ENCODE data around the gene UBXN2A.
"Not testable (repeated sequence)": the region's sequence is repeated elsewhere in the genome, so short reads cannot be mapped to it uniquely, and the experiment has no call there.

UBXN2A gene

DNA sequence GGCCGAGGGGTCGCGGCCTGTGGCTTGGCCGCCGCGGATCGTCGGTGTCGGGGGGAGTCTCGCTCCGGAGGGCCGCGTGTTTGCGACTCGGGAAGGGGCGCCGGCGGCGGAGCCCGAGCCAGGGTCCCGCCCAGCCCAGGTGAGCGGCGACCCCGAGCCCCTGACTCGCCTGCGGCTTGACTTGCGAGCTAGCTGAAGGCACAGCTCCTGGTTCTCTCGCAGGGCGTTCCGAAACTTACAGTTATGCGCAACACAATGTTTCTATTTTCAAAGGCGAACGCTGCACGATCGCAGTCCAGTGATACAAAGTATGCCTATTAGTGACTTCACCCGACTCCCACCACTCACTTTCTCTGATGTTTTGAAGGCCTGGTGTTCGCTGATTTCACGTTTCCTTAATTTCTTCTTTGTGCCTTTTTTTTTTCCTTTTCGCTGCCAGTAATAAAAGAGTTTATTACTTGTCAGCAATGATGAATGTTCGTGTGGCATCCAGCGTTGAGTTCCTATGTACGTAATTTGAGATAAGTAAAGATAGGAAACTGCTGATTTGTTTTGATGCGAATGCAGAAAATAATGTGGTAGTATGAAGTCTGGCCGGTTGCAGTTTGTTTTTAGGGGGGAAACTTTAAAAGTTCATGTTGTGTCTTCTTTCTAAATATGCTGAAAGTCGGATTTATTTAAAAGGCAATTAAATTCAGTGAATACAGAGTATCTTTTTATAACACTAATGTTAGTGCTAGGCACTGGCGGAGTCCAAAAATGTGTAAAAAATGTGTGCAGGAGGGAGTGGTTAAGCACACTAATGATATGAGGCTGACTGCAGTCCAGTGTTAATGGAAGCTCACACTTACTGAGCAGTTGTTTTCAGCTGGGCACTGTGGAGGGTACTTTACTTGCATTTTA is 706 bp downstream of the UBXN2A start:
- peak in 14 of 58 donors; percentile 17 to 50 (median 41) for DNase-seq

- DNase-seq = no peak
Observed at GRCh38 chr2:23941644-23942043, 1.4 kb downstream of the UBXN2A start.

GRCh38 chr2:23943666-23944065 is 3.4 kb downstream of the UBXN2A start:
- DNase-seq = no peak

GRCh38 chr2:23944527-23944926 is 4.3 kb downstream of the UBXN2A start:
- DNase-seq = peak in 22 of 58 donors; percentile 2 to 56 (median 14)

- no peak for DNase-seq
Observed at GRCh38 chr2:23944976-23945375, 4.7 kb downstream of the UBXN2A start.

GRCh38 chr2:23947350-23947749 is 7.1 kb downstream of the UBXN2A start:
- no peak for DNase-seq

DNA sequence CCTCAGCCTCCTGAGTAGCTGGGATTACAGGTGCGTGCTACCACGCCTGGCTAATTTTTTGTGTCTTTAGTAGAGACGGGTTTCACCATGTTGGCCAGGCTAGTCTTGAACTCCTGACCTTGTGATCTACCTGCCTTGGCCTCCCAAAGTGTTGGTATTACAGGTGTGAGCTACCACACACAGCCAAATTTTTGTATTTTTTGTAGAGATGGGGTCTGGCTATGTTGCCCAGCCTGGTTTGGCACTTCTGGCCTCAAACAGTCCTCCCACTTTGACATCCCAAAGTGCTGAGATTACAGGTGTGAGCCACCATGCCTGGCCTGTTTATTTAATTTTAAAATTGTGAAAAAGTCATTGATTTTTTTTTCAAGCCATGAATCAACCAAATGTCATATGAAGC is 12.3 kb downstream of the UBXN2A start:
- not testable (repeated sequence) for DNase-seq

GRCh38 chr2:23953625-23954024 is 13.4 kb downstream of the UBXN2A start:
- no peak for DNase-seq

GRCh38 chr2:23954325-23955014 is 14.2 kb downstream of the UBXN2A start:
- no peak for DNase-seq

- DNase-seq = no peak
Observed at GRCh38 chr2:23967846-23968245, 27.6 kb downstream of the UBXN2A start.

- DNase-seq = no peak
Observed at GRCh38 chr2:23976883-23977282, 36.6 kb downstream of the UBXN2A start.

DNA sequence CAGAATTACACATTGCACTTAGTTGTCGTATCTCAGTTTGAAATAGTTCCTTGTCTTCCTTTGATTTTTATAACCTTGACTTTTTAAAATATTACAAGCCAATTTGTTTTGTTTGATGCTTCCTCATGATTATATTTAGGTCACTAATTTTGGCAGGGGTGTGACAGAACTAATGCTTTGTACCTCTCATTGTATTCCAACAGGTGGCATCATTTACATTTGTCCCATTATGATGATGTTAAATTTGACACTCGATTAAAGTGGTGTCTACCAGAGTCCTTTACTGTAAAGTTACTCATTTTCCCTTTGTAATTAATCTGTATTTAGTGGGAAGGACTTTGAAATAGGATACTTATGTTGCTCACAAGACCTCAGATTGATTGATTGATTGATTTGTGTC is 48.1 kb downstream of the UBXN2A start:
- no peak for DNase-seq

GRCh38 chr2:23992931-23993330 is 52.7 kb downstream of the UBXN2A start:
- DNase-seq = no peak

- no peak for DNase-seq
Observed at GRCh38 chr2:23993736-23994269, 53.5 kb downstream of the UBXN2A start.

GRCh38 chr2:23994567-23994966 is 54.3 kb downstream of the UBXN2A start:
- DNase-seq = no peak

DNA sequence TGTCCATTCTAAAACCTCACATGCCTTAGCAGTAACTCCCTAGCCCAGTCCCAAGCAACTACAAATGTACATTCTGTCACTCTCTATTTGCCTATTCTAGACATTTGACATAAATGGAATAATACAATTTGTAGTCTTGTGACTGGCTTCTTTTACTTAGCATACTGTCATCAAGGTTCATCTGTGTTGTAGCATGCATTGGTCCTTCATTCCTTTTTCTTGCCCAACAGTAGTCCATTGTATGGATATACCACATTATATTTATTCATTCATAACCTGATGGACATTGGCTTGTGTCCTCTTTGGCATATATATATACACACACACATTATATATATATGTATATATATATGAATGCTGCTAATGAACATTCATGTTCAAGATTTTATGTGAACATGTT is 67.4 kb downstream of the UBXN2A start:
- no peak for DNase-seq

DNA sequence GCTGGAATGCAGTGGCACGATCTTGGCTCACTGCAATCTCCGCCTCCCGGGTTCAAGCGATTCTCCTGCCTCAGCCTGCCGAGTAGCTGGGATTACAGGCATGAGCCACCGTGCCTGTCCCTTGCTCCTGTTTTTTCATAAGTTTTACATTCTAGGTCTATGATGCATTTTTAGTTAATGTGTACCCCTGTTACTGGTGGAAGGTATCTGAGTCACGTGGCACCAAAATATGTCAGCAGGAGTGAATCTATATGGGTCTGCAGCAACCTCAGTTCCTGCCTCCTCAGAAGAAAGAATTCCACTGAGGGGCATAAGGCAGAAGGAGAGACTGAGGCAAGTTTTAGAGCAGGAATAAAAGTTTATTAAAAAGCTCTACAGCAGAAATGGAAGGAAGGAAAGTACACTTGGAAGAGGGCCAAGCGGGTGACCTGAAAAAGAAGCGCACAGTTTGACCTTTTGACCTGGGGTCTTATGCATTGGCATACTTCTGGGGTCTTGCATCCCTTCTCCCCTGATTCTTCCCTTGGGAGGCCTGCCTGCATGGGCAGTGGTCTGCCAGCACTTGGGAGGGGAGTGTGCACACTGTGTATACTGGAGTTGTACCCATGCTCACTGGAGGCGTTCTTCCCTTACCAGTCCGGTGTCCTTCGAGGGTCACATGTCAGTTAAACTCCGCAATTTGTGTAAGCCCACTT is 68.6 kb downstream of the UBXN2A start:
- DNase-seq = no peak

GRCh38 chr2:24009367-24009679 is 69.1 kb downstream of the UBXN2A start:
- DNase-seq = no peak

DNA sequence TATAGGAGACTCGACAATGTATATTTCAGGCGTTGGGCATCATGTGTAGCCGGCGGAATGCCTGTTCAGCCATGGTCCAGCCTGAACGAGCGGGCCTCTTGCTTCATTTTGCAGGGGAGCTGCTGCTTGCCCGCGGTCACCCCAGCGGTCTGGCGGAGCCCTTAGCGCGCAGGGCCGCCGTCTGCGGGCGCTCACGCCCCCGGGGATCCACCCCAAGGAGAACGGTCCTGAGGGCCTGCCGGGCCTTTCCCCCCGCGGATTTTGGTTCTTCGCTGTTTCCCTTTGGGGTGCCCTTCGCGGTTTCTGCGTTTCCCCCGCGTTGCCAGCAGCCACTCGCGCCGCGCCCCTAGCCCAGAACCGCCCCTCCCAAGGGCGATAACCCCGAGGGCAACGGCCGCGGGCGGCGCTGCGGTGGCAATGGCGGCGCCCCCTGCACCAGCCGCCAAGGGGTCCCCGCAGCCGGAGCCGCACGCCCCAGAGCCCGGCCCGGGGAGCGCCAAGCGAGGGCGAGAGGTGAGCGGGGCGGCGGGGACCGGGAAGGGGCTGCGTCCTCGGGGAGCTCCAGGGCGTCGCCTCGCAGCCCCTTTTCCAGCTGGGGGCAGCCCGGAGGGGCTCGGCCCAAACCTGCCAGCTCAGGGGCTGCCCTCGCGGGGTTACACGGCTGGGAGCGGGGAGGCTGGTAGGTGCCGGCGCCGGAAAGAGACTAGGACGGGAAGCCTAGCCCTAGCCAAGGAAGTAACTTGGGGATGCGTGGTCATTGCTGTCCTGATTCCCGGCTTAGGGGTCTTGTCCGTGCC is 69.6 kb downstream of the UBXN2A start, which contains the start of gene MFSD2B:
Gene MFSD2B, plus strand, starts transcription at position 406 of the 797 bp plus-strand sequence. Its CDS starts 12 bp downstream, at position 418.
- no peak for DNase-seq

GRCh38 chr2:24010477-24011249 is 70.4 kb downstream of the UBXN2A start:
- no peak for DNase-seq
